Left cardiac atrium (tissue), 4 donors: Measurements from ENCODE around the gene MAD2L2. TPM values are rescaled to one million over a fixed set of nuclear protein-coding genes. Genes with fewer than 3 reads are reported as not detected.
A peak's percentile ranks its signal among the peaks of the same experiment; 100 is the strongest.

Source experiments
- ATAC-seq, 2 donors: fragments of 200-7000 bp; cut with Tn5 transposase; one replicate each; pipeline ENCODE4 v1.9.1; 2020; ENCODE audit warnings: mild to moderate bottlenecking in 2 of 2, moderate library complexity in 2 of 2
- DNase-seq: peaks from one replicate; pipeline ENCODE4 v3.0.0-alpha.2; 2020
- intact Hi-C, 2 donors: fragments of 100-400 bp; cut with DNase I; formaldehyde crosslinking; loops; one replicate each; pipeline versions ENCODE4 v1.14.1 to v1.15.1; 2022 to 2023
- total RNA-seq, 2 donors: library from RNA; stranded (reverse); fragmentation: NEBNext Ultra II Directional; extraction: Animal tissue kit (Norgen Biotek cat#: 25700); gene quantifications; one replicate each; pipeline ENCODE4 v1.2.1, GENCODE V29; 2021
- donor health status: DM: no; HTN: yes; CAD: no.
- donor health status: DM: no; HTN: yes; CAD: no; lungs with severe emphysema.
- donor health status: DM: yes; HTN: yes; CAD: no.
- donor health status: Dilated cardiomyopathy.

The MAD2L2 gene
- total RNA-seq, 2 donors from 2014 or later: 20.0 to 24.0 TPM

DNA sequence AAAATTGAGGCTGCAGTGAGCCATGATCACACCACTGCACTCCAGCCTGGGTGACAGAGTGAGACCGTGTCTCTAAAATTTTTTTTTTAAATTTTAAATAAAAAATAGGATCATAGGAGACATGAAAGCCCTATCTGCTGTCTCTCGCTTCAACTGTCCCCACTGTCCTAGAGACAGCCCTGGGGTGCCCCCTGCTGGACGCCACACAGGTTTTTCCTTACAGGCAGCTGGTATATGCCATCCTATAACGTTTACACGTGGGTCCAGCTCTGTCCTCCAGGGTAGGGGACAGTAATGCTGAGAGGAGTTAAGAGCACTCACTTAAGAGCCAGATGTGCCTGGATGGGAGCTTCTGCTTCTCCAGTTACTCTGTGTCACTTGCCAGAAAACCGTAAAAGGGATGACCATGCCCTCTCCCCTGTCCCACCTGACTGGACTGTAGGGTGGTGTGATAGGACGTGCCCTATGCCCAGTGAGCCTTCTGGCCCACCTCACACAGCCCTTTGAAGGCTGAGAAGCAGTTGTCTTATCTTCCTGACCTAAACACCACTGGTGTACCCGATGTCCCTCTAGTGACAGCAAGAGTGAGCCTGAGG lies 35.2 kb downstream of the MAD2L2 start:
- DNase-seq (peak; percentile 87), ATAC-seq (peak in 1 of 2 donors; percentile 19)
- intact Hi-C loops: loop anchor here (5.0 to 10.0 kb wide), 3 partner anchors 77 to 608 kb away; no protein-coding TSS in a partner anchor

- intact Hi-C loops: loop anchor here (5.0 to 10.0 kb wide), 3 partner anchors 77 to 608 kb away; no protein-coding TSS in a partner anchor
- DNase-seq (no peak), ATAC-seq (no peak)
Measured at GRCh38 chr1:11645270-11645669, 35.7 kb downstream of the MAD2L2 start.

DNA sequence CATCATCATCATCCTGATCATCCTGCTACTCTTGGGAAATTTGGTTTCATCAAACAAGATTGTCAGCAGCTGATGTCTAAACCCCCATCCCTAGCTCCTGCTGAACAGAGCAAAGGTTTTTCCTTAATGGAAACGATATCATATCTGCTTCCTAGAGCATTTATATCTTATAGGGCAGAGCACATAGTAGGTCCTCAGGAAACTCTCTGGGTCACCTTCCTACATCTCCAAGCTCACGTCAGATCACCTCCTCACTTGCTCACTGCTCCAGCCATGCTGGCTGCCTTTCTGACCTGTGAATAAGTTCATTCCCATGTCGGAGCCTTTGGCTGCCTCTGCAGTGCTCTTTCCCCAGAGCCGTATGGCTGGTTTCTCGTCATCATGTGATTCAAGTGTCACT lies 37.2 kb downstream of the MAD2L2 start:
- ATAC-seq (no peak), DNase-seq (no peak)
- intact Hi-C loops: loop anchor here (2.0 to 10.0 kb wide), 4 partner anchors 307 to 606 kb away; no protein-coding TSS in a partner anchor

DNA sequence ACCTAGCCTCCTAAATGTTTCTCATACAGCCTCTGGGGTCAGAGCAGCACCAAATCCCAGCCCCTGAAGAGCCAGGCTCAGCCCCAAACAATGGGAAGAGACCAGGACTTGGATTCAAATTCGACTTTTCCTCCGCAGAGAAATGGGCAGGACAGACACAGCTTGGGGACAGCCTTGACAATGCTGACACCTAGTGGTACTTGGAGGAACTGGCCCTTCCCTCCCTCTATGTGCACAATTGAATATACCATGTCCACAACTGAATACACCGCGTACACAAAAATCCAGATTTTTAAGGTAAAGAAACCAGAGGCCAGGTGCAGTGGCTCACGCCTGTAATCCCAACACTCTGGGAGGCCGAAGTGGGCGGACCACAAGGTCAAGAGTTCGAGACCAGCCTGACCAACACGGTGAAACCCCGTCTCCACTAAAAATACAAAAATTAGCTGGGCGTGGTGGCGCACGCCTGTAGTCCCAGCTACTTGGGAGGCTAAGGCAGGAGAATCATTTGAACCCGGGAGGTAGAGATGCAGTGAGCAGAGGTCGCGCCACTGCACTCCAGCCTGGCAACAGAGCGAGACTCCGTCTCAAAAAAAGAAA lies 38.4 kb downstream of the MAD2L2 start:
- ATAC-seq (peak; percentile 76 to 79), DNase-seq (peak; percentile 57)
- intact Hi-C loops: loop anchor here (2.0 to 10.0 kb wide), 4 partner anchors 306 to 605 kb away; no protein-coding TSS in a partner anchor

- DNase-seq (no peak), ATAC-seq (no peak)
- intact Hi-C loops: loop anchor here (2.0 to 10.0 kb wide), 4 partner anchors 305 to 605 kb away; no protein-coding TSS in a partner anchor
Measured at GRCh38 chr1:11641776-11642305, 39.1 kb downstream of the MAD2L2 start.

- DNase-seq (no peak), ATAC-seq (no peak)
- intact Hi-C loops: loop anchor here (5.0 to 10.0 kb wide), 3 partner anchors 306 to 604 kb away; no protein-coding TSS in a partner anchor
Measured at GRCh38 chr1:11640944-11641343, 40.0 kb downstream of the MAD2L2 start.

- intact Hi-C loops: loop anchor here (5.0 to 10.0 kb wide), 3 partner anchors 305 to 603 kb away; no protein-coding TSS in a partner anchor
- DNase-seq: no peak
Measured at GRCh38 chr1:11640101-11640500, 40.8 kb downstream of the MAD2L2 start.

DNA sequence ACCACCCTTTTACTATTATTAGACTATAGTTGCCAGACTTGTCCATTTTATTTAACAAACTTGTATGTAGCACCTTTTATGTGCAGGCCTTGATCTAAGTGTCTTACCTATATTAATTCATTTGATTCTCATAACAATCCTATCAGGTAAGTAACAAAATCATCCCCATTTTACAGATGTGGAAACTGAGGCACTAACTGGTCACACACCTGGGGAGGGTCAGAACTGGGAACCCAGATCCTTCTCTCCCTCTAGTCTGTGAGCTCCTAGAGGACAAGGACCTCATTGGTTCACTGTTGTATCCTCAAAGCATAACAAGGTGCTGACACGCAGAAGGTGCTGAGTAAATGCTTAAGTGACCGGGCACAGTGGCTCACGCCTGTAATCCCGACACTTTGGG lies 41.6 kb downstream of the MAD2L2 start:
- intact Hi-C loops: loop anchor here in 1 of 2 donors (10.0 kb wide), 1 partner anchor 155 kb away; no protein-coding TSS in a partner anchor
- ATAC-seq (no peak), DNase-seq (no peak)

More at GRCh38 chr1:11640101-11640500, 40.8 kb downstream of the MAD2L2 start:
- ATAC-seq: no peak

GRCh38 chr1:11638121-11638520 lies 42.8 kb downstream of the MAD2L2 start:
- ATAC-seq (no peak), DNase-seq (no peak)
- intact Hi-C loops: loop anchor here in 1 of 2 donors (10.0 kb wide), 1 partner anchor 153 kb away; no protein-coding TSS in a partner anchor

DNA sequence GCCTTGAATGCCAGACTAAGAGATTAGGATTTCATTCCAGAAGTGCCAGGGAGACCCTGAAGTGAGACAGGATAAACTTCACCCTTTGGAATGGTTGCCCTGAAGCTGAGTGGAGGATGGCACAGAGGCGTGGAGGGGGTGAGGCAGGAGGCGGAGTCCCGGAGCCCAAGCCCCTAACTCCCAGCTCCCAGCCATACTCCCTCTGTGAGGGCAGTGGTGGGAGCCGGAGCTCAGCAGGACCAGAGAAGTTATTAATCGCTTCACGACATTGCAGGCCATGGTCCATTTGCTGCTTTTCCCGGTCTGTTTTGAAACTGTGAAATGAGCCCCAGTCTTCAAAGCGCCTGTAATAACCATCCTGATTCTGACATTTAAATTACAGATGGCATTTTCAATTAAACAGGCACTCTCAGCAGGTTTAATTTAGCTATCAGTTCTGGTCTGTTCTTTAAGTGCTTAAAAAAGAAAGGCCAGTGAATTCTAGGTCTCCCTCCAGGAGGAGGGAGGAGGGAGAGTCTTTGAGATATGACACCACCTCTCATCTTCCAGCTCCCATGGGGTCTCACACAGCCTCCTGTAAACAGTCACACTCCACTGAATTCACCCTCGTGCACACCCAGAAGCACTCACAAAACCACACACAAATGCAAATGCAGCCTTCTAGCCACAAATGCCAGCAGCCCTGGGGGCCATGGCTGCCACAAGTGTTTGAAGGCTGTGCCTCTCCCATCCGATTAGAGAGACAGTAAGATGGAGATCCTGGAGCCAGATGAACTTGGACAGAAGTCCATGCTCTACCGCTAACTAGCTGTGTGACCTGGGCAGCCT lies 46.4 kb downstream of the MAD2L2 start:
- intact Hi-C loops: loop anchor here in 1 of 2 donors (10.0 kb wide), 1 partner anchor 150 kb away; no protein-coding TSS in a partner anchor
- ATAC-seq (no peak), DNase-seq (no peak)

- DNase-seq: no peak
- no peak for ATAC-seq
- intact Hi-C loops: loop anchor here in 1 of 2 donors (10.0 kb wide), 1 partner anchor 145 kb away; no protein-coding TSS in a partner anchor
Measured at GRCh38 chr1:11629184-11630016, 51.5 kb downstream of the MAD2L2 start.

DNA sequence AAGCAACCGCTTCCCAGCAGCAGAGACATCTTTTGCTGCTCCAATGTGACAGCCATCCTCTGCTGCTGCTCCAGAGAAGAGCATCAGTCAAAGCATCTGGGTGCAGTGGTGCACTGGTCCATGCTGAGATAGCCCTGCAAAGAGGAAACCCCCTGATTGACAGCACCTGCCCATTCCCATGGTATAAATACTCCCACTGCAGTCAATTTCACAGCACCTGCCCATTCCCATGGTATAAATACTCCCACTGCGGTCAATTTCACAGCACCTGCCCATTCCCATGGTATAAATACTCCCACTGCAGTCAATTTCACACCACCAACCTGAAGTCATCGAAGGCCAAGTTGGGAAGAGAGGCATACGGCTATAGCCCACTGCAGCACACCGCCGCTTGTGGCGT lies 52.2 kb downstream of the MAD2L2 start:
- intact Hi-C loops: no loop called here
- ATAC-seq (no peak), DNase-seq (no peak)

DNA sequence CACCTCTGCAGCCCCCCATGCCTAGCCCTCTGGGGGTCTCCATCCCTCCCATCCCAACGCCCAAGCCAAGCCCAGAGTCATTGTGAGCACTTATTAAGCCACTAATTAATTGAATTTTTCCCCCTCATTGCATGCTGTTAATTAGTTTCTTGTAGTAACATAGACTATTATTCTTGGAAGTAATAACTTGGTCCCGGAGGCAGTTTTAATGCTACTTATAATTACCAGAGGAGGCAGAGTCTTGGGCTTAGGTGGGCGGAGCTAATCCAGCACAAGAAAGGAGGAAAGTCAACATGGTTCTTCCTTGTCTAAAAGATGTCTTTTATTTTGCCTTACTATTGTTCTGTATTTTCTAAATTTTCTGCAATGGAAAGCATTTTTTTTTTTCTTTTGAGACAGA lies 54.4 kb downstream of the MAD2L2 start:
- no peak for ATAC-seq
- no peak for DNase-seq
- intact Hi-C loops: no loop called here

Other genes starting within 250 kb of the MAD2L2 start
- under 1 TPM; 0.05 to 0.06 TPM for gene DISP3, start 202.0 kb downstream of the MAD2L2 start, total RNA-seq
- gene FBXO2, start 26.7 kb downstream of the MAD2L2 start, total RNA-seq: 1 to 10 TPM; 3.9 to 7.9 TPM
- gene FBXO44, start 26.3 kb downstream of the MAD2L2 start, total RNA-seq: 10 to 100 TPM; 18.7 to 22.3 TPM
- gene FBXO6, start 16.9 kb downstream of the MAD2L2 start, total RNA-seq: 1 to 10 TPM; 6.1 to 7.4 TPM
- gene DRAXIN, start 10.6 kb upstream of the MAD2L2 start, total RNA-seq: under 1 TPM in 1 of 2 donors, not detected in 1; 0.06 TPM
- 10 to 100 TPM; 25.4 to 25.7 TPM for gene AGTRAP, start 55.0 kb upstream of the MAD2L2 start, total RNA-seq
- 1 to 10 TPM; 1.2 to 1.3 TPM for gene C1orf167, start 81.0 kb upstream of the MAD2L2 start, total RNA-seq
- gene MTHFR, start 124.8 kb upstream of the MAD2L2 start, total RNA-seq: 10 to 100 TPM; 40.1 to 64.3 TPM
- gene CLCN6, start 125.0 kb upstream of the MAD2L2 start, total RNA-seq: 10 to 100 TPM; 32.1 to 49.0 TPM
- over 10,000 TPM; 22,081 to 58,150 TPM for gene NPPA, start 166.6 kb upstream of the MAD2L2 start, total RNA-seq
- 1,000 to 10,000 TPM in 1 of 2 donors, 100 to 1,000 TPM in 1; 368 to 4,414 TPM for gene NPPB, start 177.8 kb upstream of the MAD2L2 start, total RNA-seq
- 10 to 100 TPM; 31.2 to 36.2 TPM for gene KIAA2013, start 245.3 kb upstream of the MAD2L2 start, total RNA-seq